ENCODE measurements around the gene SUPT4H1. TPM values are rescaled to one million over a fixed set of nuclear protein-coding genes. Genes with fewer than 3 reads are reported as not detected.
"Not testable (repeated sequence)": the region's sequence is repeated elsewhere in the genome, so short reads cannot be mapped to it uniquely, and the experiment has no call there.

SUPT4H1 gene
- total RNA-seq, 2 donors from 2014 or later, result 84.0 to 143 TPM

GRCh38 chr17:58345500-58345899 is 6.5 kb downstream of the SUPT4H1 start:
- Mint-ChIP-seq H3K4me3 (peak overlapping the region; percentile 80), H3K27ac (peak overlapping the region; percentile 100)

DNA sequence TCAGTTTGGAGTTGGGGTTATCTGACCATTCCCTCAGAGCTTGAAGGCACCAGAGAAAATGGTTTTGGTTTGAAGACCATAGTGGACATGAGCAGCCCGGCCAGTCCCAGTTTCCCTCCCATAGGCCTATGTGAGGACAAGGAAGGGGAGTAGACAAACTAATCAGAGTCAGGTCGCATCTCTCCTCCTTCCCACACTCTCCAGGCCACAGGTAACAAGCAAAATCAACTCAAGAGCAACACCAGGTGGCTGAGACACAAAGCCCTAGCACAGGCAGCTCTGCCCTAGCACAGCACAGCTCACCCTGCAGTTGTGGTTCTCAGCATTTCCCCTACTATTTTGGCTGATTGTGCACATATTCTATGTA is 7.2 kb downstream of the SUPT4H1 start:
- peak overlapping the region; percentile 100 for H3K27ac Mint-ChIP-seq
- H3K36me3 Mint-ChIP-seq, result peaks cover 61% of the 10 kb centered on the region
- peak overlapping the region; percentile 80 for H3K4me3 Mint-ChIP-seq
- peaks cover 84 to 91% of the 10 kb centered on the region in 2 donors for H3K4me1 Mint-ChIP-seq (ENCODE audit: low read depth in 2 of 2)
- H3K27me3 Mint-ChIP-seq, result no peaks in the 10 kb centered on the region
- ATAC-seq (peak; percentile 64 to 69), DNase-seq (ENCODE audit: low spot score) (peak; percentile 69)
- no peaks in the 10 kb centered on the region for H3K9me3 Mint-ChIP-seq

More at GRCh38 chr17:58345500-58345899, 6.5 kb downstream of the SUPT4H1 start:
- Mint-ChIP-seq H3K4me1 (ENCODE audit: low read depth in 2 of 2) (peaks cover 79 to 85% of the 10 kb centered on the region in 2 donors), H3K9me3 (no peaks in the 10 kb centered on the region), H3K27me3 (no peaks in the 10 kb centered on the region), H3K36me3 (peaks cover 57% of the 10 kb centered on the region)
- DNase-seq (ENCODE audit: low spot score), result no peak
- no peak for ATAC-seq

GRCh38 chr17:58344047-58344790 is 7.8 kb downstream of the SUPT4H1 start:
- ATAC-seq, result peak; percentile 92 to 96
- peak overlapping the region; percentile 100 for H3K27ac Mint-ChIP-seq
- peak; percentile 97 for DNase-seq (ENCODE audit: low spot score)
- no peaks in the 10 kb centered on the region for H3K9me3 Mint-ChIP-seq
- peaks cover 56% of the 10 kb centered on the region for H3K36me3 Mint-ChIP-seq
- H3K27me3 Mint-ChIP-seq, result no peaks in the 10 kb centered on the region
- H3K4me3 Mint-ChIP-seq, result peak overlapping the region; percentile 80
- peaks cover 85 to 90% of the 10 kb centered on the region in 2 donors for H3K4me1 Mint-ChIP-seq (ENCODE audit: low read depth in 2 of 2)

GRCh38 chr17:58343131-58343530 is 8.9 kb downstream of the SUPT4H1 start:
- Mint-ChIP-seq H3K27ac (peak overlapping the region; percentile 100), H3K36me3 (peaks cover 45% of the 10 kb centered on the region), H3K4me1 (ENCODE audit: low read depth in 2 of 2) (peaks cover 86 to 90% of the 10 kb centered on the region in 2 donors), H3K4me3 (peak overlapping the region; percentile 80), H3K9me3 (no peaks in the 10 kb centered on the region), H3K27me3 (no peaks in the 10 kb centered on the region)
- DNase-seq (ENCODE audit: low spot score) (no peak), ATAC-seq (no peak)

DNA sequence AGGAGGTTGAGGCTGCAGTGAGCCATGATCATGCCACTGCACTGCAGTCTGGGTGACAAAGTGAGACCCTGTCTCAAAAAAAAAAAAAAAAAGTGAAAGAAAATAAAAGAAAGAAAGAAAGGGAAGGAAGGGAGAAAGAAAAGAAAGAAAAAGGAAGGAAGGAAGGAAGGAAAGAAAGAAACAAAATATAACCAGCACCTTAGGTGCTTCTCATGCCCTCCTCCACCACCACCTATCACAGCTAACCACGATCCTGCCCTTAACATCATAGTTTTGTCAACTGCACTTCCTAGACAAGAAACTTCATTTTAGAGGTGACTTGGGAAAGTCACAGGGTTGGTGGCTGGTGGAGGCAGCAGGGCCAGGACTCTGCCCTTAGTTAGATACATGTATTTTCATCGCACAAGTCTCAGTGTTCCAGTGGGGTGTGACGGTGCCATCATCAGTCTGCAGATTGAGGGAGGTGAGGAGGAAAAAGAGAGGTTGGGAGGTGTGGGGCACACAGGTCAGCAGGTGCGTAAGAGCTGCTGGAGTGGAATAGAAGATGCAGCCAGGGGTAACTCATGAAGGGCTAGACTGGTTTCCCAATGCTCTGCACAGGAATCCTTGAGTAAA is 10.0 kb downstream of the SUPT4H1 start:
- Mint-ChIP-seq H3K9me3 (no peaks in the 10 kb centered on the region), H3K27ac (peak overlapping the region; percentile 100), H3K27me3 (no peaks in the 10 kb centered on the region), H3K4me3 (peak overlapping the region; percentile 80), H3K4me1 (ENCODE audit: low read depth in 2 of 2) (peaks cover 84 to 92% of the 10 kb centered on the region in 2 donors), H3K36me3 (peaks cover 37% of the 10 kb centered on the region)
- DNase-seq (ENCODE audit: low spot score) (no peak), ATAC-seq (no peak)

- H3K27me3 Mint-ChIP-seq; DNase-seq (ENCODE audit: low spot score); ATAC-seq; H3K9me3 Mint-ChIP-seq: not testable (repeated sequence)
- Mint-ChIP-seq H3K4me1 (ENCODE audit: low read depth in 2 of 2) (peaks cover 89 to 92% of the 10 kb centered on the region in 2 donors), H3K4me3 (peak overlapping the region; percentile 80), H3K36me3 (peaks cover 34% of the 10 kb centered on the region), H3K27ac (peak overlapping the region; percentile 100)
These were observed 10.7 kb downstream of the SUPT4H1 start for GRCh38 chr17:58341136-58341860.

DNA sequence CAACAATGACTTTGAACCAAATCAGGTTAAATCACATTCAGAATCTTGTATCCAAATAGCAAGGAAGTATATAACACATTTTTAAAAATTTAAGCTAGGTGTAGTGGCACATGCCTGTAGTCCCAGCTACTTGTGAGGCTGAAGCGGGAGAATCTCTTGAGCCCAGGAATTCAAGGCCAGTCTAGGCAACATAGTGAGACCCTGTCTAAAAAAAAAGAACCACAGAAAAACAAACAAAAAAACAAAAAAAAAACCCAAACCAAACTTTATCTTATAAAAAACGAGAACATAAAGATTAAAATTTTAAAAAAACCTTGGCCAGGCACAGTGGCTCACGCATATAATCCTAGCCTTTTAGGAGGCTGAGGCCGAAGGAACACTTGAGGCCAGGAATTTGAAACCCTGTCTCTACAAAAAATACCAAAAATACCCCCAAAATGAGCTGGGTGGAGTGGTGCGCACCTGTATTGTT is 11.6 kb downstream of the SUPT4H1 start:
- H3K27me3 Mint-ChIP-seq, result no peaks in the 10 kb centered on the region
- ATAC-seq (no peak), DNase-seq (ENCODE audit: low spot score) (no peak)
- H3K4me1 Mint-ChIP-seq (ENCODE audit: low read depth in 2 of 2), result peaks cover 90 to 92% of the 10 kb centered on the region in 2 donors
- H3K36me3 Mint-ChIP-seq, result peaks cover 27% of the 10 kb centered on the region
- H3K9me3 Mint-ChIP-seq, result no peaks in the 10 kb centered on the region
- H3K4me3 Mint-ChIP-seq, result peak overlapping the region; percentile 80
- H3K27ac Mint-ChIP-seq, result peak overlapping the region; percentile 100

DNA sequence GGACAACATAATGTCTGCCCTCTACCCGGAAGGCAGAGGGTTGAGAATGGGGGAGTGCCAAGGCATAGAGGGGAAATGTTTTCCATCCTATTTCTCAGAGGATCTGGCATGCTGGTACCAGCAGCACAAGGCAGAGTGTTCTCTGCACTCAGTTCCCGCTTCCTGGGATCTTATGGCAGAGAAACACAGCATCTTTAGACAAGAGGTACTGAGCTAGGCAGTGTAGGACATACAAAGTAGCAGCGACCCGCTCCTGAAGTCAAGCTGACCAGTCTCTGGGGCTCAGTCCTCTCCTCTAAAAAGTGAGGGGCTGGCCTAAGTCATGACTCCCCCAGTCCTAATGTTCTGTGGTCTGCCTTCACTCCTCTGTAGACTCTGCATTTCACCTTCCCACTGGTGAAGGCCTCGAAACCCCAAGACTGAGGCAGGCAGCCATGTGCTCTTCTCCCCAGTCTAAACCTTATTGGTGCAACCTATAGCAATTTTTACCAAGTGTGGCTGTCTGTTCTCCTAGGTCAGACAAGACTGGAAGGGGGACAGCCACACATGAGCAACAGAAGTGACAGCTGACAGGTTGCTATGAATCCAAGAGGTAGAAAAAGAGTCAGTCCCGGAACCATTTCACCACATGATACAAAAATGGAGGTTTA is 12.1 kb downstream of the SUPT4H1 start:
- Mint-ChIP-seq H3K36me3 (peaks cover 21% of the 10 kb centered on the region), H3K9me3 (no peaks in the 10 kb centered on the region), H3K27ac (peak overlapping the region; percentile 100), H3K27me3 (no peaks in the 10 kb centered on the region), H3K4me3 (peak overlapping the region; percentile 80), H3K4me1 (ENCODE audit: low read depth in 2 of 2) (peaks cover 89% of the 10 kb centered on the region in 2 donors)
- no peak for DNase-seq (ENCODE audit: low spot score)
- no peak for ATAC-seq

DNA sequence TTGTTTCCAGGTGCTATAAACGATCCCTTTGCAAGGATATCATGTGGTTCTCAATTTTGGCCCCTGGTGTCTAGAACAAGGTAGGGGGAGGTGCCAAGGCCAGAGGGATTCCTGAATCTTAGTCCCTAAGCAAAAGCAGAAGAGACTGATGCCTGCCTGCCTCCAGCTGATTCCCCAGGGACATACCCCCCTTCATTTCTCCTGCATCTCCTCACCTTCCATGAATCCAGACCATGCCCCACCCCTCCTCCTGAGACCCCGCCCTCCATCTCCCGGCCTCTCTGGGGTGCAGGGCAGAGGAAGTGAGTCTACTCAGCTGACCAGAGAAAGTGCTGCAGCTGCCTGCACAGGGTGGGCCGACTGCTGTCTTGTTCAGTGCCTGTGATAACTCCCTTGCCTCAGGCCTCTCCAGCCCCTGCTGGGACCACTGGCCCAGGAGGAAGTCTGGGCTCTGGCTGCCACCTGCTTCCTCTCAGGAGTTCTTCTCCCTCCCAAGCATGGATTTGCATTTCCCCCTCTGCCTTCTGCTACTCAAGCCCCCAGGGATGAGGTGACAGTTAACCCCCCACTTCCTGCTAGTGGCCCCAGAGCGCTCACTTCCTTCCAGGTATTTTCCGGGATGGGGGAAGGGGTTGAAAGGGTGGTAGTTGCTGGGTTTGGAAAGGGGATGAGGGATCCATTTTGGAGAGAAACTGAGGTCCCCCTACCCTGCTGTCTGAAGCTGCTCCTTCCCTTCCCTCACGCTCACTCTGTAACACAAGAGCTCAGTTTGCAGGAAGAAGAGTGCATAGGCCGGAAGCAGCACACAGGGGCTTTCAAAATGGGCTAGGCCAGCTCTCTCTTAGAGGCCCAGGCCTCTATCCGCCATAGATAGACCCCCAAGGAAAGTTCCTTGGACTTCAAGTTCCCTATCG is 12.9 kb downstream of the SUPT4H1 start:
- H3K36me3 Mint-ChIP-seq, result peaks cover 16% of the 10 kb centered on the region
- peak; percentile 58 to 59 for ATAC-seq
- DNase-seq (ENCODE audit: low spot score), result peak; percentile 86
- H3K4me1 Mint-ChIP-seq (ENCODE audit: low read depth in 2 of 2), result peaks cover 86 to 89% of the 10 kb centered on the region in 2 donors
- no peaks in the 10 kb centered on the region for H3K9me3 Mint-ChIP-seq
- peak overlapping the region; percentile 80 for H3K4me3 Mint-ChIP-seq
- H3K27me3 Mint-ChIP-seq, result no peaks in the 10 kb centered on the region
- peak overlapping the region; percentile 100 for H3K27ac Mint-ChIP-seq

- H3K27ac Mint-ChIP-seq, result peak overlapping the region; percentile 100
- H3K27me3 Mint-ChIP-seq, result no peaks in the 10 kb centered on the region
- peaks cover 16% of the 10 kb centered on the region for H3K36me3 Mint-ChIP-seq
- H3K4me3 Mint-ChIP-seq, result peak overlapping the region; percentile 80
- H3K9me3 Mint-ChIP-seq, result no peaks in the 10 kb centered on the region
- peaks cover 83 to 86% of the 10 kb centered on the region in 2 donors for H3K4me1 Mint-ChIP-seq (ENCODE audit: low read depth in 2 of 2)
- DNase-seq (ENCODE audit: low spot score), result peak; percentile 73
- ATAC-seq, result peak; percentile 1 to 30
These were observed 13.6 kb downstream of the SUPT4H1 start for GRCh38 chr17:58338454-58338840.

- Mint-ChIP-seq H3K36me3 (peaks cover 16% of the 10 kb centered on the region), H3K4me3 (peak overlapping the region; percentile 80), H3K27ac (peak overlapping the region; percentile 100), H3K9me3 (no peaks in the 10 kb centered on the region), H3K4me1 (ENCODE audit: low read depth in 2 of 2) (peaks cover 81 to 83% of the 10 kb centered on the region in 2 donors), H3K27me3 (no peaks in the 10 kb centered on the region)
- ATAC-seq (peak; percentile 84 to 89), DNase-seq (ENCODE audit: low spot score) (peak; percentile 97)
These were observed 14.2 kb downstream of the SUPT4H1 start for GRCh38 chr17:58337600-58338453.

GRCh38 chr17:58337210-58337599 is 14.8 kb downstream of the SUPT4H1 start:
- ATAC-seq (no peak), DNase-seq (ENCODE audit: low spot score) (peak; percentile 73)
- Mint-ChIP-seq H3K9me3 (no peaks in the 10 kb centered on the region), H3K36me3 (peaks cover 18% of the 10 kb centered on the region), H3K27ac (peak overlapping the region; percentile 100), H3K27me3 (no peaks in the 10 kb centered on the region), H3K4me3 (peak overlapping the region; percentile 80), H3K4me1 (ENCODE audit: low read depth in 2 of 2) (peaks cover 78 to 80% of the 10 kb centered on the region in 2 donors)

All from natural killer cell treated with Interleukin-12 subunit alpha and Interleukin-12 subunit beta and Interleukin-15 and Interleukin-18, amount 100 ng/mL, for 72 hours (primary cell).